Coronary artery (tissue), 2 donors: ENCODE results near the gene CNIH4.
"Not testable (repeated sequence)": the region's sequence is repeated elsewhere in the genome, so short reads cannot be mapped to it uniquely, and the experiment has no call there.

Experiments
- DNase-seq: peaks from one replicate; pipeline ENCODE4 v3.0.0-alpha.2; 2017; ENCODE audit warnings: low spot score
- H3K27ac ChIP-seq, 2 donors: fragments of 200-600 bp; sonication (generic); one replicate each; pipeline ENCODE4 v1.5.1; 2016 to 2019
- H3K4me3 ChIP-seq: fragments of 200-600 bp; sonication (generic); 2 replicates; pipeline ENCODE4 v1.5.1; 2016; ENCODE audit warnings: mild to moderate bottlenecking, moderate library complexity
- TF ChIP-seq, protein P1 (sequence below): fragments of 200-600 bp; sonication (generic); IDR thresholded peaks from one replicate; pipeline ENCODE4 v1.5.1; 2019; ENCODE audit warnings: antibody characterized with exemption

The CNIH4 gene

DNA sequence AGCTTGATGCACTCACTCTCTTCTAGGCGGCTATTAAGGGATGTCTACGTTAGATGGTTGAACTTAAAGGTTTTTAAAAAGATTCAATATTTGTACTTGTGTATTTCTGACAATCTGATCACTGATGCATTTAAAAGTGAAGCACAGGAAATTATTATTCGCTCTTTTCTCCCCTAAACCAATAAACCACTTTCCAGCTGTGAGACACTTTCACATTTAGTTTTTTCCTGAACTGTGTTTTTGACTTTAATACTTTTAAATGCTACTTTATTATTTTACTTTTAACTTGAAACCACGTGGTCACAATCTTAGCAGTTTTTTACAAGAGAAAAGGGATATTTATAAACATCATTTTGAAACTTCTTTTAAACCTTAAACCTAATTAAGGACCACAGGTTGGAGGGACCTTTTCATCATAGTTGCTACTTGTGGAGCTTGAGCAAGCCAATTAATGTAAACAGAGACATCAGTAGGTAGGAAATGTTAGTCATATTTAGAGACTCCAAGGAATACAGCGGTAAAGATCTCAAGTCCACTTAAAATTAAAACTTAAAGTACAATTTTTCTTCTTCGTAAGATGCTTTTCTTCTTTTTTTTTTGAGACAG, 68.7 kb downstream of the CNIH4 start:
- TF ChIP-seq, protein P1, sequence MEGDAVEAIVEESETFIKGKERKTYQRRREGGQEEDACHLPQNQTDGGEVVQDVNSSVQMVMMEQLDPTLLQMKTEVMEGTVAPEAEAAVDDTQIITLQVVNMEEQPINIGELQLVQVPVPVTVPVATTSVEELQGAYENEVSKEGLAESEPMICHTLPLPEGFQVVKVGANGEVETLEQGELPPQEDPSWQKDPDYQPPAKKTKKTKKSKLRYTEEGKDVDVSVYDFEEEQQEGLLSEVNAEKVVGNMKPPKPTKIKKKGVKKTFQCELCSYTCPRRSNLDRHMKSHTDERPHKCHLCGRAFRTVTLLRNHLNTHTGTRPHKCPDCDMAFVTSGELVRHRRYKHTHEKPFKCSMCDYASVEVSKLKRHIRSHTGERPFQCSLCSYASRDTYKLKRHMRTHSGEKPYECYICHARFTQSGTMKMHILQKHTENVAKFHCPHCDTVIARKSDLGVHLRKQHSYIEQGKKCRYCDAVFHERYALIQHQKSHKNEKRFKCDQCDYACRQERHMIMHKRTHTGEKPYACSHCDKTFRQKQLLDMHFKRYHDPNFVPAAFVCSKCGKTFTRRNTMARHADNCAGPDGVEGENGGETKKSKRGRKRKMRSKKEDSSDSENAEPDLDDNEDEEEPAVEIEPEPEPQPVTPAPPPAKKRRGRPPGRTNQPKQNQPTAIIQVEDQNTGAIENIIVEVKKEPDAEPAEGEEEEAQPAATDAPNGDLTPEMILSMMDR = no peak
- no peak overlapping the region for H3K4me3 ChIP-seq
- no peak for DNase-seq
- no peak overlapping the region for H3K27ac ChIP-seq

- H3K4me3 ChIP-seq, DNase-seq, H3K27ac ChIP-seq: not testable (repeated sequence)
These were observed 70.2 kb downstream of the CNIH4 start for GRCh38 chr1:224426869-224427268.

GRCh38 chr1:224427346-224427745, 70.7 kb downstream of the CNIH4 start:
- Histone ChIP-seq H3K27ac (peak overlapping the region; percentile 6 to 56), H3K4me3 (peak overlapping the region; percentile 29)
- TF ChIP-seq, protein P1 = no peak
- no peak for DNase-seq

DNA sequence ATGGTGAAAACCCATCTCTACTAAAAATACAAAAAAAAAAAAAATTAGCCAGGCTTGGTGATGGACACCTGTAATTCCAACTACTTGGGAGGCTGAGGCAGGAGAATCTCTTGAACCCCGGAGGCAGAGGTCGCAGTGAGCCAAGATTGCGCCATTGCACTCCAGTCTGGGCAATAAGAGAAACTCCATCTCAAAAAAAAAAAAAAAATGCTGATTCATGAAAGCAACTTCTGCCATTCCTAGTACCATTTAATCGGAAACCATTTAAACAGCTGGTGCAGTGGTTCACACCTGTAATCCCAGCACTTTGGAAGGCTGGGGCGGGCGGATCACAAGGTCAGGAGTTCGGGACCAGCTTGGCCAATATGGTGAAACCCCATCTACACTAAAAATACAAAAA, 72.0 kb downstream of the CNIH4 start:
- DNase-seq, H3K27ac ChIP-seq, H3K4me3 ChIP-seq: not testable (repeated sequence)
